GM10266 (cell line): ENCODE data around the gene PTBP2.

Source experiments
- DNase-seq: peaks from one replicate; pipeline ENCODE4 v3.0.0; 2012; ENCODE audit errors: extremely low spot score
- TF ChIP-seq, protein P1 (sequence below): IDR thresholded peaks from 2 replicates; pipeline ENCODE4 v1.5.1; 2012; ENCODE audit warnings: mild to moderate bottlenecking, low read depth; ENCODE audit not compliant: control insufficient read depth, insufficient read depth; ENCODE audit errors: missing control alignments

Gene PTBP2

DNA sequence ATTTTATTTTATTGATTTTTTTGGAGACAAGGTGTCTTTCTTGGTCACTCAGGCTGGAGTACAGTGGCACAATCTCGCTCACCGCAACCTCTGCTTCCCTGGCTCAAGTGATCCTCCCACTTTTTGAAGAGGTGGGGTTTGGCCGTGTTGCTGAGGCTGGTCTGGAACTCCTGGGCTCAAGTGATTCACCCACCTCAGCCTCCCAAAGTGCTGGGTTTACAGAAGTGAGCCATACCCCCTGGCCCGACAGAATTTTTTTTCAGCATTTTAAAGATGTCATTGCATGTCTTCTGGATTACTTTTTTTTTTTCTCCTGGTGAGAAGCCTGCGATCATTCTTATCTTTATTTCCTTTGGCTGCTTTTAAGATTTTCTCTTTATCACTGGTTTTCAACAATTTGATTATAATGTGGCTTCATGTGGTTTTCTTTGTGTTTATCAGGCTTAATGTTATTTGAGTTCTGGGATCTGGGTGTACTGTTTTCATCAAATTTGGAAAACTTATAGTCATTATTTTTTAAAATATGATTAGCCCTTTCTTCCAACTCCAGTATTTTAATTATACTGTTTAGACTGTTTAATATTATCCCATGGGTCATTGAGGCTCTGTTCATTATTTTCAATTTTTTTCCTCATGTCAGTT lies 23.1 kb upstream of the PTBP2 start:
- TF ChIP-seq, protein P1, sequence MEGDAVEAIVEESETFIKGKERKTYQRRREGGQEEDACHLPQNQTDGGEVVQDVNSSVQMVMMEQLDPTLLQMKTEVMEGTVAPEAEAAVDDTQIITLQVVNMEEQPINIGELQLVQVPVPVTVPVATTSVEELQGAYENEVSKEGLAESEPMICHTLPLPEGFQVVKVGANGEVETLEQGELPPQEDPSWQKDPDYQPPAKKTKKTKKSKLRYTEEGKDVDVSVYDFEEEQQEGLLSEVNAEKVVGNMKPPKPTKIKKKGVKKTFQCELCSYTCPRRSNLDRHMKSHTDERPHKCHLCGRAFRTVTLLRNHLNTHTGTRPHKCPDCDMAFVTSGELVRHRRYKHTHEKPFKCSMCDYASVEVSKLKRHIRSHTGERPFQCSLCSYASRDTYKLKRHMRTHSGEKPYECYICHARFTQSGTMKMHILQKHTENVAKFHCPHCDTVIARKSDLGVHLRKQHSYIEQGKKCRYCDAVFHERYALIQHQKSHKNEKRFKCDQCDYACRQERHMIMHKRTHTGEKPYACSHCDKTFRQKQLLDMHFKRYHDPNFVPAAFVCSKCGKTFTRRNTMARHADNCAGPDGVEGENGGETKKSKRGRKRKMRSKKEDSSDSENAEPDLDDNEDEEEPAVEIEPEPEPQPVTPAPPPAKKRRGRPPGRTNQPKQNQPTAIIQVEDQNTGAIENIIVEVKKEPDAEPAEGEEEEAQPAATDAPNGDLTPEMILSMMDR, result no peak
- no peak for DNase-seq

DNA sequence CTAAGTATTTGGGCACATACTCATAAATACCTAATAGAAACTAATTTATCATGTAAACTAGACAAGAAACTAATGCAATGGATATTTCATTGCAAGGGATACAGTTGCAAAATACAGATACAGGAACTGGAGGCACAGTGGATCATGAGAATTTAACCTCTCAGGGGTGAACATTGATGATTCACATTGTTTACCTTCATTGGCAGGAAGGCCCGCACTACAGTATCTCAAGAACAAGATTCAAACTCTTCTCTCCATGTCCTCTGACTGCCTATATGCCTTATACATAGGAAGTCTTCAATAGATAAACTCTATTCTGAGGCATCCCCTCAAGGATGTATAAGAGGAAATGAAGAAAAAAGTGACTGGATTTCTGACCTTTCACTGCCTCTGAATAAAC lies 18.4 kb upstream of the PTBP2 start:
- TF ChIP-seq, protein P1, result no peak
- no peak for DNase-seq

DNA sequence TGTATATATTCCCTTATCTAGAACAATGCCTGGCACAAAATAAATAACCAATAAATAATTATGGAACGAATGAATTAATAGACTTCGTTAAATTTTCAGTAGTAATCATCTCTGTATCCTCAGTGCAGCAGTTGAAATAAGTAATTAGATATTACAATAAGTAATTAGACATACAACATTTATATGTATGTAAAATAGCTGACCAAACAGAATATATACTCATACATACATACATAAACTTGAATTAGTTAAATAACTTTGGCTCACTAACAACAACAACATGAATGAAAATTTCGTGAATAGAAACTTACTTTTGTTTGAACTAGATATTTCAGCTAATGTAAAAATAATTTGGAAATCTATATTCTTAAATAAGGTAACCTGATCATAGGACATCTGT lies 14.6 kb upstream of the PTBP2 start:
- DNase-seq, result no peak
- TF ChIP-seq, protein P1, result no peak

DNA sequence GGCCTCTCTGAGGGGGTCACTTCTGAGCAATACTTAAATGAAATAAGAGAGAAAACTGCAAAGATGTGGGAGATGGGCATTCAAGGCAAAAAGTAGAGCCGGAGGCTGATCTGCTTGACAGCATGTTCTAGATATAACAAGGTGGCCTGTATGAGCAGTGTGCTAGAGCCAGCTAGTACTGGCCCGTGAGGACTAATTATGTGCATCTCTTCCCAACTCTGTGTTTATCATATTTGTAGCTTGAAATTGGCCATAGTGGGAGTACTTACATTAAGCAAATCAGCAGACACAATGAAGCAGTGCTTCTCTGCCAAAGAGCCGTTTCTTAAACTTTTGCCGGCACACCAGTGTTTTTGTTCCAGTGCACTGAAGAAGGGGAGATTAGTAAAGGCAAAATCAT lies 13.1 kb upstream of the PTBP2 start:
- DNase-seq, result no peak
- TF ChIP-seq, protein P1, result no peak

DNA sequence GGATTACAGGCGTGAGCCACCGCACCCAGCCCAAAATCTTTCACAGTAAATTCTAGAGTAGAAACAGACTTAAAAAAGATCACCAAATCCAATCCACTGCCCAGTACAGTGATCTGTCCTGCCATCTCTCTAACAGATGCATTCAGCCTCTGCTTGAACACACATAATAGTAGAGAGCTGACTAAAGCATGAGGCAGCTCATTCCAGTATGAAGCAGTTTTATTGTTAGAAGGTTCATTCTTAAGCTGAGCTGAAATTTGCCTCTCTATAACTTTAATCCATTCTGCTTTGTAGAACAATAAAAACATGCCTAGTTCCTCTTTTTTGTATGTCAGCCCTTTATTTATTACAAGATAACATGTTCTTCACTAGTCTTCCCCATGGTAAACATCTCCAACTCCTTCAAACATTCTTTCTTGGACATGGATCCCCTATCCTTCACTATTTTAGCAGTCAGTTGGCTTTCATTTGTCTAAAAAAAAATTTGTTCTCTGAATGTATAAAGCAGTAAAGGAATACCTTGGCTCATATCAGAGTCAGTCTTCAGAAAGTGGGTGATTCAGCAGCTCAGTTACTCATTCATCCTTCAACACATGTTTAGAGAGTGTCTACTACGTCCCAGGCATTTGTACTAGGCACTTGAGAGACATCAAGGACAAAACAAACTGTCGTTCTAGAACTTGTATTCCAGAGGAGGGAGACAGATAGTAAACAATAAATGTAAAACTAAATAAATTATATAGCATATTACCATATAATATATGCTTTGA lies 10.7 kb upstream of the PTBP2 start:
- DNase-seq, result no peak
- TF ChIP-seq, protein P1, result no peak

DNA sequence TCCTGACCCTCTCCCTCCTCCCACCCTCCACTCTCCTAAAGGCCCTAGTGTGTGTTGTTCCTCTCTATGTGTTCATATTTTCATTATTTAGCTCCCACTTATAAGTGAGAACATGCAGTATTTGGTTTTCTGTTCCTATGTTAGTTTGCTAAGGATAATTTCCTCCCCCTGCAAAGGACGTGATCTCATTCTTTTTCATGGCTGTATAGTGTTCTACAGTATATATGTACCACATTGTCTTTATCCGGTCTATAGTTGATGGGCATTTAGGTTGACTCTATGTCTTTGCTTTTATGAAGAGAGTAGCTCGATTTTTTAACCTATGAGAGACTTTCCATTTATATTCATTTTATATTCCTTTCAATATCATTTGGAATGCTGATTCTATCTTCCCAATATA lies 7.9 kb upstream of the PTBP2 start:
- TF ChIP-seq, protein P1, result no peak

DNA sequence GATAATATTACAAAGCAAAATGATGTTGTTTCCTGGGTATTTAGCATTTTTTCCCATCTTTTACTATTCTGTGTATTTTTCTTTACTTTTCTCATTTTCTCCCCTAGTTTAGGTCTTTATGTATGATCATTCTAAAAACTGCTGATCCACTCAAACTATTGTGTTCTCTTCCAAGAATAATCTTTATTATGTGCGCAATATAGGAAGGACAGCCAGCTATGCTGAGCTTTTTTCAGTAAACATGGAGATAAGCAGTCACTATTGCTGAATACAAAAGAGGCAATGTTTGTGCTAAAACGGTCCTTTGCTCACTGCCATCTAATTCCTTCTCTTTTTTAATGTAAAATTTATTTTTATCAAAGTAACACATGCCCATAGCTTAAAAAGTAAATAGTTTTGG lies 6.7 kb upstream of the PTBP2 start:
- no peak for DNase-seq
- TF ChIP-seq, protein P1, result no peak

More for the DNA sequence above, 7.9 kb upstream of the PTBP2 start:
- DNase-seq, result no peak
